Cardiac septum (tissue), 1 donor: ENCODE measurements around the gene XRCC4. TPM values are rescaled to one million over a fixed set of nuclear protein-coding genes. Genes with fewer than 3 reads are reported as not detected.

ENCODE experiments used
- DNase-seq: peaks from one replicate; pipeline ENCODE4 v3.0.0-alpha.2; 2020; ENCODE audit warnings: low spot score
- intact Hi-C: fragments of 100-400 bp; cut with DNase I; formaldehyde crosslinking; loops from one replicate; pipeline ENCODE4 v1.14.0; 2022
- total RNA-seq: library from RNA; stranded (reverse); fragmentation: NEBNext Ultra II Directional; extraction: Animal tissue kit (Norgen Biotek cat#: 25700); gene quantifications from one replicate; pipeline ENCODE4 v1.2.1, GENCODE V29; 2021
- donor health status: DM: no; HTN: no; CAD: no.

The XRCC4 gene
- total RNA-seq, 1 donor from 2014 or later: 28.8 TPM

DNA sequence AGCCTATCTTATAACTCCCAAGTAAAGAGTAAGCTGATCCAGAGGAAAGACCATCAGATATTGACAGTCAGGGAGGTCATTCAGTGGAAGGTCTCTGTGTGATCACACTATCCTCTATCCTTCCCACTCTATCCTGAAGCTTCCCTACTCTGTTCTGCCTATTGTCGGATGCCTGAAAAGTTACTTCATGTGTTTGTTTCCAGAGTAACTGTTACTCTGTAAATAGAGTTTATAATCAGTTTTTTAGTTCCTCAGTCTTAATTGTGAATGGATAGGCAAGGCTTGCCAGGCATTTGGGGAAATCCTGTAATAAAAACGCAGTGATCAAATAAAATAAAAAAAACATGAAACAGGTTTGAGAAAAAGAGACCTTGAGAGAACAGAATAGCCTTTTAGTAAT is 79.8 kb downstream of the XRCC4 start:
- DNase-seq: no peak
- intact Hi-C loops: no loop called here

GRCh38 chr5:83162601-83163000 is 85.3 kb downstream of the XRCC4 start:
- no peak for DNase-seq
- intact Hi-C loops: no loop called here

GRCh38 chr5:83167538-83167937 is 90.2 kb downstream of the XRCC4 start:
- DNase-seq: no peak
- intact Hi-C loops: no loop called here

GRCh38 chr5:83169571-83170337 is 92.4 kb downstream of the XRCC4 start:
- intact Hi-C loops: no loop called here
- no peak for DNase-seq

DNA sequence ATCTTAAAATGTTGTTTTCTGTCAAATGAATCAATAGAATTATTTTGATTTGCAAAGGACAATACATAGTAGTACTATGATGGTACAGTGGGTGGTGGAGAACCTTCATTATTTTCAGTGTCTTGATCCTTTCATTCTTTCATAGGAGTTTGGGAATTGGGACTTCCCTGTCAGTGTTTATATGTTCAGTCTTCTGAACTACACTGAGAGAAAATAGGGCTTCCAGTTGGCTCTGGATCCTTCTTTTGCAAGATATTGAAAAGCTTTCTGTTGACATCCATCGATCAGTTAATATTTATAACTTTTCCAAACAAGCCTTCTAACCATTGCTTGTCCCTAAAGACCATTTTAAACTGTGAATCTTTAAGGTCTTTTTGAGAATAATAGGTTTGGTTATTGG is 94.7 kb downstream of the XRCC4 start:
- DNase-seq: no peak
- intact Hi-C loops: no loop called here

DNA sequence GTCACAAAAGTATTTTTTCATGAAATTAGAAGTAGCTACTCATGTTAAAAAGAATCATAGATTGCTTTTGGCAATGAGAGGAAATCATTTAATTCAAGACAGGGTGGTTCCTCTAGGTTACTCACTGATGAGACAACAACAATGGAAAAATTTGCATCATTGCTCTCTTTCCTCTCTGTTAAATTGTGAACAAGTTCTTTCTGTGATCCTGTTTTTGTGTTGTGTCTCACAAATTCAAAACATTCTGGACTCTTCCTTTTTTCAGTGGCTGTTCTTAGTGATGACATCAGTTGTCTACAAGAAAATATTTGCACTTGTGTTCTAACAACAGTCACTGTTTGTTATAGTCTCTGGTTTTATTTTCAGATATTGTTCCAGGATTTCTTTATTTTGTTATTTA is 95.3 kb downstream of the XRCC4 start:
- no peak for DNase-seq
- intact Hi-C loops: no loop called here

DNA sequence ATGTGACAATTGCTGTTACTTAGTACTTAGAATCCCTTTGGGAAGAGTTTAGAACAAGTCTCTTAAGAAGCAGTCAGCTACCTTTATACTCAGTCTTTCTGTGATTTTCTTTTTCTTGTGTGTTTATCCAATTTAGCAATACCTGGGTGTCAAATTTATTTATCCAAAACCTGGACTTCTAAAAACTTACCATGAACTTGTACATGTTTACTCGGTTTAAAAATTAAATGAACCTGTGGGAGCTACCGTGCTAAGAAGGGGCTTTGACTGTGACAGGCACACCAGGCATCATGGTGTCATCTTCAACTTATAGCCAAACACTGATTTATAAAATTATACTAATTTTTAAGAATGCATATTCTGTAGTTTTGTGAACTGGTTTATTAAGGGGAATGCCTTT is 96.5 kb downstream of the XRCC4 start:
- intact Hi-C loops: no loop called here
- DNase-seq: no peak

DNA sequence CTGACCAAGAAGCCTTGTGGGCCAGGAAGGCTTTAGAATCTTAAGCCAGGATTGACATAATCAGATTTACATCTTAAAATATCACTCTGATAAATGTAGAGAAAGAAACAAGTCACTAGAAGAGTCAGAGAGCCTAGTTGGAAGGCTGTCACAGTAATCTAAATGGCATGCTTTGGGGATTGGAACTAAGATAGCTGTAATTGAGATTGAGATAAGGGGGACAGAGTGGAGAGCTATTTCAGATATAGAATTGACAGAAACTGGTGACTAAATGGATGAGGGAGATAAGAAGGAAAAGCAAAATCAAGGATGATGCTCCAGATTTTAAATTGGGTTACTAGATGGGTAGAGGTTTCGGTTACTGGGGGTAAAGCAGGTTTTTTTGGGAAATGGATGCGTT is 100.5 kb downstream of the XRCC4 start:
- intact Hi-C loops: no loop called here
- no peak for DNase-seq

- intact Hi-C loops: no loop called here
- no peak for DNase-seq
These were observed 102.6 kb downstream of the XRCC4 start for GRCh38 chr5:83179966-83180365.

DNA sequence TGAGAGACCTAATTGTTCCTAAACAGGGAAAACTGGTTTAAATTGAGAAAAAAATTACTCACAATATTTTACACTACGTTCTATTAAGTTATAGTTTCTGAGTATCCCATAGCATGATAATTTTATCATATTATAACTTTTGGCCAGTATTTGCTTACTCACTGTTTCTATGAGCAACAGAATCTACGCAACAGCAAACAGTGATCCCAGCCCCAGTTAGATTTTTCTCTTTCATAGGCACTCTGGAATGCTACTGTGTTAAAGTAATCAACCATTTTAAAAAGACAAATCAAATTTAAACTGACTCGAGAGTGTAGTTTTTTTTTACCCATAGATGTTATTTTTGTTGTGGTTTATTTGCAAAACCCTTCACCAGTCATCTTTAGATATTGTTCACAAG is 107.2 kb downstream of the XRCC4 start:
- no peak for DNase-seq

DNA sequence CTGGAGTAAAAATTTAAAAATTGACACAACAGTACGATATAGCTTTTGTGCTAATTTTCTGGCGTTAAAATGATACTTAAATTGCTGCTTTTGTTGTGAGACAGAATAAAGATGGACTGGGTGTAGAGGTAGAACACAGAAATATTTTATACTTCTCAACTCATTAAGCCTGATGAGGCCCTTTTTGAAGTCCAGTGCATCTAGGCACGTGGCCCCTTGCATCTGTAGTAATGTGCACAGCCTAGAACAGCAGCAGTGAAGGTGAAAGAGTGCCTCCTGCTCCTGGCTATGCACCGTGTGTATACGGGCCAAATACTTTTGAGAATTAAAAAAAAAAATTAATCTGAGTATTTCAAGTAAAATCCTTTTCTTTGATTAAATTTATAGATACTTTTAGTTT is 115.6 kb downstream of the XRCC4 start:
- no peak for DNase-seq
- intact Hi-C loops: no loop called here

More for the DNA sequence above, 107.2 kb downstream of the XRCC4 start:
- intact Hi-C loops: no loop called here

- intact Hi-C loops: no loop called here
These were observed 120.1 kb downstream of the XRCC4 start for GRCh38 chr5:83197326-83197967.

GRCh38 chr5:83199126-83199525 is 121.8 kb downstream of the XRCC4 start:
- intact Hi-C loops: no loop called here
- no peak for DNase-seq

More at GRCh38 chr5:83197326-83197967, 120.1 kb downstream of the XRCC4 start:
- DNase-seq: no peak

GRCh38 chr5:83204651-83205050 is 127.3 kb downstream of the XRCC4 start:
- DNase-seq: no peak
- intact Hi-C loops: no loop called here

DNA sequence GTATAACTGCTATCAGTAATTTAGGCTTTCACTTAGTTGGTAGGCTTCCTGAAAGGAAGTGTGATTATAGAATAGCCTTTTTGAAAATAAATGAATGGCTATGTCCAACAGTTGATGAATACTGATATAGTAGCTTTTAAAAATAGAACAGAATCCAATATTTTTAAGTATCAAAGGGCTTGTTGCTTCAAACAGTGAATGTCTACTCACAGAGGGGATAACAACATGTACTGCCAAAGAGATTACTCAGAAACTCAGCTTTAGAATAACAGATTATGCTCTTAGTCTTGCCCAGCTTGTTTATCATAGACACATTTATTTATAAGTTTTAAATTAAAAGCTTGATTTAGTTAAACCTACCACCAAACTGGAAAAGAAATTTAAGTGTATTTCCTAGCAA is 132.6 kb downstream of the XRCC4 start:
- intact Hi-C loops: no loop called here
- DNase-seq: no peak

- intact Hi-C loops: no loop called here
These were observed 141.7 kb downstream of the XRCC4 start for GRCh38 chr5:83219077-83219476.

DNA sequence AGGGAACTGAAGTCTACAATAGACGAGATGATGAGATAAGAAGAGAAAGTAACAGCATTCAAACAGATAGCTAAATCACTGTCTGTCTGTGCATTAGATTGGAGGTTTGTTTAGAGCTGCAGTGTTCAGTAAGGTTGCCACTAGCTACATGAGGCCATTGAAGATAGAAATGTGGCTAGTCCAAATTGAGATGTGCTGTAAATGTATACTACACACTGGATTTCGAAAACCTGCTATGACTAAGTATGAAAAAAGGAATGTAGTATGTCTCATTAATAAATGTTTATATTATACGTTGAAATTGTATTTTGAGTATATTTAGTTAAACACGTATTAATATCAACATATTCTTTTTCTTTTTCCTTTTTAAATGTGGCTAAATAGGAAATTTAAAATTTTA is 142.1 kb downstream of the XRCC4 start:
- DNase-seq: no peak
- intact Hi-C loops: no loop called here

More at GRCh38 chr5:83219077-83219476, 141.7 kb downstream of the XRCC4 start:
- no peak for DNase-seq

DNA sequence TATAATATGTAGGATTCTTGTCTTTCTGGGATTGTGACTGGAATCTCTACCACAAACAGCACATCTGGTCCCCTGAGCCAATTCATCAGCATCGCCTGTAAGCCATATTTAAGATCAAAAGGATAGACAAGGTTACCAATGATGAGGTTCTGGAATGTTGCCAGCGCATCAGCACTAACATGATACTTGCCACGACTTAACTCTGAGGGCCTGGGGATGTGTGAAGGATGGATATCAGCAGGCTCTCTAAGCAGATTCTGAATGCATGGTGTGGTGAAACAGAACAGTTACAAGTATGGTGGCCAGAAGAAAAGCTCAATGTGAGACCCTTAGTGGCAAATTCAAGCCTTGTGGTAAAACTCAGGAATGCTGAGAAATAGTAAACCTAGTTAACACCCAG is 143.0 kb downstream of the XRCC4 start:
- DNase-seq: no peak
- intact Hi-C loops: no loop called here

- intact Hi-C loops: no loop called here
- no peak for DNase-seq
These were observed 145.6 kb downstream of the XRCC4 start for GRCh38 chr5:83222906-83223305.

DNA sequence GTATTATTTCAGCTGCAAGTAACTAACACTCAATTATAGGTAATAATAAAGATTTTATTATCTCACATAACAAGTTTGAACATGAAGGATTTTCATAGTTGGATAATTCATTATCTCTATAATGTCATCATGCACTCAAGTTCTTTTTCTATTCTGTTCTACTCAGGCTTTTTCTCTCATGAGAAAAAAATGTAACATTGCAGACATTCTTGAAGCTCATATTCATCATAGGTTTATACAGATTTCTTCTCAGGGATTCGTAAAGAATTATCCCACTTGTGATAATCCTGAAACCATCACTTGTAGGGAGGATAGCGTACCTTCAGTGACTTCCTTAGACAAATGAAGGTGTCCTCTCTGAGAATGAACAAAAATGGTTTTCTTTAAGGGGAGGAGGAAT is 150.3 kb downstream of the XRCC4 start:
- no peak for DNase-seq
- intact Hi-C loops: no loop called here

DNA sequence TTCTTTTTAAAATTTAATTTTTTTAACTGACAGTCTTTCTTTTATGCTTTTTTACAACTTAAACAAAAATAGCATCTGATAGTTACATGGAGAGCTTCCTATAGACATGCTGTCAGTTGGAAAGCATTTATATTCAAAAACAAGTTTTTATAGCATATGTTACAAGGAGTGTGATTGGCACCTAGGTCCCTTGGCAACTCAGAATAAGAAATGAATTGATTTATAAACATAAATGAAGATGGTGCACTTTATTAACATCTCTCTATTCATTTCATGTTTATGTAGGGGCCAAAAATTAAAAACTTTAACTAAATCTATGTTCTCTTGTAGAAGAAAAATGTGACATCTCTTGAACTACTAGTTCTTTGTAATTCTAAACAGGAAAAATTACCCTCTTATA is 153.2 kb downstream of the XRCC4 start:
- no peak for DNase-seq
- intact Hi-C loops: no loop called here
